Measurements from ENCODE around the gene SLC35A2.

The SLC35A2 gene

GRCh38 chrX:48911412-48912182 lies at the start of gene SLC35A2:
Gene SLC35A2 (minus strand): TSS chrX:48911646. CDS start chrX:48911636, 10 bp downstream.
- peak; percentile 74 to 81 for DNase-seq (ENCODE audit: low read depth in 2 of 2)

- DNase-seq (ENCODE audit: low read depth in 2 of 2), result no peak
Measured at GRCh38 chrX:48960291-48960690, 48.8 kb upstream of the SLC35A2 start.

- DNase-seq (ENCODE audit: low read depth in 2 of 2), result no peak
Measured at GRCh38 chrX:48958635-48959094, 47.2 kb upstream of the SLC35A2 start.

- peak; percentile 78 to 83 for DNase-seq (ENCODE audit: low read depth in 2 of 2)
Measured at GRCh38 chrX:48957827-48958634, 46.6 kb upstream of the SLC35A2 start.

- peak; percentile 41 to 55 for DNase-seq (ENCODE audit: low read depth in 2 of 2)
Measured at GRCh38 chrX:48957477-48957826, 46.0 kb upstream of the SLC35A2 start, which contains the start of gene OTUD5. Gene OTUD5 (minus strand): TSS chrX:48957607. CDS start chrX:48957570, 37 bp downstream.

GRCh38 chrX:48956728-48957414 lies 45.4 kb upstream of the SLC35A2 start:
- no peak for DNase-seq (ENCODE audit: low read depth in 2 of 2)

- no peak for DNase-seq (ENCODE audit: low read depth in 2 of 2)
Measured at GRCh38 chrX:48948589-48948988, 37.1 kb upstream of the SLC35A2 start.

GRCh38 chrX:48945517-48946348 lies 34.3 kb upstream of the SLC35A2 start:
- DNase-seq (ENCODE audit: low read depth in 2 of 2), result no peak

- no peak for DNase-seq (ENCODE audit: low read depth in 2 of 2)
Measured at GRCh38 chrX:48942895-48943294, 31.4 kb upstream of the SLC35A2 start.

- no peak for DNase-seq (ENCODE audit: low read depth in 2 of 2)
Measured at GRCh38 chrX:48940404-48940955, 29.0 kb upstream of the SLC35A2 start.

GRCh38 chrX:48939524-48940228 lies 28.2 kb upstream of the SLC35A2 start:
- no peak for DNase-seq (ENCODE audit: low read depth in 2 of 2)

- DNase-seq (ENCODE audit: low read depth in 2 of 2), result peak; percentile 50 to 60
Measured at GRCh38 chrX:48938721-48939425, 27.4 kb upstream of the SLC35A2 start.

- DNase-seq (ENCODE audit: low read depth in 2 of 2), result peak; percentile 72 to 82
Measured at GRCh38 chrX:48937054-48937907, 25.8 kb upstream of the SLC35A2 start.

GRCh38 chrX:48936429-48937053 lies 25.1 kb upstream of the SLC35A2 start:
- no peak for DNase-seq (ENCODE audit: low read depth in 2 of 2)

- DNase-seq (ENCODE audit: low read depth in 2 of 2), result no peak
Measured at GRCh38 chrX:48935301-48935670, 23.8 kb upstream of the SLC35A2 start.

- DNase-seq (ENCODE audit: low read depth in 2 of 2), result no peak
Measured at GRCh38 chrX:48934581-48935300, 23.3 kb upstream of the SLC35A2 start.

GRCh38 chrX:48933757-48934156 lies 22.3 kb upstream of the SLC35A2 start:
- no peak for DNase-seq (ENCODE audit: low read depth in 2 of 2)
